Keratinocyte (primary cell): Measurements from ENCODE around the gene MUL1. TPM values are rescaled to one million over a fixed set of nuclear protein-coding genes. Genes with fewer than 3 reads are reported as not detected.

Source experiments
- DNase-seq: peaks from one replicate; pipeline ENCODE4 v3.0.0-alpha.2; 2011; ENCODE audit warnings: low read depth, missing footprints, low spot score
- FAIRE-seq: peaks from 2 replicates; lab custom pipeline; 2011; peaks lifted over from hg19 to GRCh38; lab: Jason Lieb, UNC
- H2AFZ ChIP-seq: 2 replicates; pipeline ENCODE4 v1.6.0; 2012; ENCODE audit warnings: low read length, control low read depth, inconsistent platforms; ENCODE audit not compliant: control insufficient read depth
- H3K27ac ChIP-seq: 2 replicates; pipeline ENCODE4 v1.5.1; 2011; ENCODE audit warnings: low read length; ENCODE audit not compliant: control insufficient read depth, insufficient read depth
- H3K27me3 ChIP-seq: 3 replicates; pipeline ENCODE4 v1.6.0; 2011; ENCODE audit warnings: low read length; ENCODE audit not compliant: control insufficient read depth, insufficient read depth; ENCODE audit errors: extremely low read depth
- H3K36me3 ChIP-seq, 2 experiments: 2 replicates in 1 of 2; 3 replicates in 1 of 2; pipeline ENCODE4 v1.5.1; 2011; ENCODE audit warnings: low read length in 2 of 2, mild to moderate bottlenecking in 1 of 2; ENCODE audit not compliant: control insufficient read depth in 2 of 2, insufficient read depth in 2 of 2; ENCODE audit errors: extremely low read depth in 1 of 2
- H3K4me1 ChIP-seq: 3 replicates; pipeline ENCODE4 v1.5.1; 2011; ENCODE audit warnings: low read length; ENCODE audit not compliant: control insufficient read depth, insufficient read depth; ENCODE audit errors: extremely low read depth
- H3K4me2 ChIP-seq: 3 replicates; pipeline ENCODE4 v1.6.0; 2011; ENCODE audit warnings: low read depth, low read length; ENCODE audit not compliant: control insufficient read depth, insufficient read depth; ENCODE audit errors: extremely low read depth
- H3K4me3 ChIP-seq, 3 experiments: fragments of 200-600 bp in 1 of 3; sonication (generic) in 1 of 3; 2 replicates in 2 of 3; 3 replicates in 1 of 3; pipeline ENCODE4 v1.5.1; 2011 to 2016; ENCODE audit warnings: low read length in 3 of 3, mild to moderate bottlenecking in 3 of 3, control low read depth in 2 of 3, inconsistent platforms in 1 of 3, low read depth in 1 of 3, mixed read lengths in 1 of 3, mixed run types in 1 of 3, moderate library complexity in 1 of 3; ENCODE audit not compliant: control insufficient read depth in 2 of 3, insufficient read depth in 2 of 3; ENCODE audit errors: extremely low read depth in 1 of 3
- H3K79me2 ChIP-seq: 2 replicates; pipeline ENCODE4 v1.6.0; 2012; ENCODE audit warnings: low read length; ENCODE audit not compliant: control insufficient read depth, insufficient read depth
- H3K9ac ChIP-seq: 3 replicates; pipeline ENCODE4 v1.6.0; 2011; ENCODE audit warnings: low read length; ENCODE audit not compliant: control insufficient read depth, insufficient read depth; ENCODE audit errors: extremely low read depth
- H3K9me1 ChIP-seq: 3 replicates; pipeline ENCODE4 v1.6.0; 2011; ENCODE audit warnings: low read length; ENCODE audit not compliant: control insufficient read depth, insufficient read depth; ENCODE audit errors: extremely low read depth
- H3K9me3 ChIP-seq: 2 replicates; pipeline ENCODE4 v1.5.1; 2012; ENCODE audit warnings: low read depth, low read length; ENCODE audit not compliant: control insufficient read depth
- H4K20me1 ChIP-seq: 3 replicates; pipeline ENCODE4 v1.6.0; 2011; ENCODE audit warnings: low read length; ENCODE audit not compliant: control insufficient read depth, insufficient read depth; ENCODE audit errors: extremely low read depth
- EZH2 ChIP-seq: IDR thresholded peaks from one replicate; pipeline ENCODE4 v1.6.1; 2012; ENCODE audit warnings: inconsistent platforms, mild to moderate bottlenecking, low read length, moderate library complexity
- dilution Hi-C: fragments of 300-500 bp; cut with MboI; formaldehyde crosslinking; loops from one replicate; pipeline ENCODE4 v1.7.0; 2020; ENCODE audit warnings: low sequenced_read_pairs; ENCODE audit not compliant: extremely low pct_ligation_motif_present
- polyA plus RNA-seq, 5 experiments: library from polyadenylated mRNA; depleted of rRNA in 3 of 5; stranded (reverse) in 3 of 5; stranded (forward) in 1 of 5; unstranded in 1 of 5; fragments of >200 nt; gene quantifications; 1 replicate in 1 of 5; 2 replicates in 3 of 5; 3 replicates in 1 of 5; pipeline versions ENCODE4 v1.2.1 to v1.2.3, GENCODE V29; 2011 to 2012; ENCODE audit warnings: missing spikeins in 2 of 5, low read depth in 1 of 5, low replicate concordance in 1 of 5
- TF ChIP-seq, protein P1 (sequence below), 3 experiments: IDR thresholded peaks in 1 of 3; conservative IDR thresholded peaks in 1 of 3; optimal IDR thresholded peaks in 1 of 3; 2 replicates in 2 of 3; 3 replicates in 1 of 3; pipeline versions ENCODE3 to v1.5.1; 2011; ENCODE audit warnings: low read length in 3 of 3, mild to moderate bottlenecking in 3 of 3, moderate library complexity in 2 of 3, control low read depth in 1 of 3, inconsistent platforms in 1 of 3; ENCODE audit not compliant: insufficient read depth in 2 of 3; ENCODE audit errors: extremely low read depth in 1 of 3

The MUL1 gene
- polyA plus RNA-seq, 1 donor (not counting 4 experiments of a cell fraction or from before 2014, with no cell fraction given): 28.2 TPM

DNA sequence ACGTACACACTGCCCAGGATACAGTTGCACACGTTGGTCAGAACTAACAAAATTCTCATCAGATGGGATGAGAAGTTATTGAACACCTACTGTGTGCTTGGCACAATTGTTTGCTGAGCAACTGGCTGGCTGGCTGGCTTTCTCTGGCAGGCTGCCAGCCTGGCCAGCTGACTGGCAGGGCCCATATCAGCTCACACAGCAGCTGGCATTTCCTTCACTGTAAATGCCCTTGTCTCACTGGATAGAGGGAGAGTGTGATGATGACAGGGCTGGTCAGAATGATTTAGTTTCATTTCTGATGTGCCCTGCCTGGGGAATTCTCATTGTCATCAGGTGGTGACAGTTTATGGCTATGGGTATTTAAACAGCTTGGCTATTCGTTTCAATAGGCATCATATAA lies 37.8 kb downstream of the MUL1 start:
- H4K20me1 ChIP-seq: no peaks in the 10 kb centered on the region
- no peak for DNase-seq
- H3K36me3 ChIP-seq: no peaks in the 10 kb centered on the region
- no peak overlapping the region for H3K4me2 ChIP-seq
- no peak for FAIRE-seq
- no peaks in the 10 kb centered on the region for H3K79me2 ChIP-seq
- no peak for TF ChIP-seq EZH2
- TF ChIP-seq, protein P1, sequence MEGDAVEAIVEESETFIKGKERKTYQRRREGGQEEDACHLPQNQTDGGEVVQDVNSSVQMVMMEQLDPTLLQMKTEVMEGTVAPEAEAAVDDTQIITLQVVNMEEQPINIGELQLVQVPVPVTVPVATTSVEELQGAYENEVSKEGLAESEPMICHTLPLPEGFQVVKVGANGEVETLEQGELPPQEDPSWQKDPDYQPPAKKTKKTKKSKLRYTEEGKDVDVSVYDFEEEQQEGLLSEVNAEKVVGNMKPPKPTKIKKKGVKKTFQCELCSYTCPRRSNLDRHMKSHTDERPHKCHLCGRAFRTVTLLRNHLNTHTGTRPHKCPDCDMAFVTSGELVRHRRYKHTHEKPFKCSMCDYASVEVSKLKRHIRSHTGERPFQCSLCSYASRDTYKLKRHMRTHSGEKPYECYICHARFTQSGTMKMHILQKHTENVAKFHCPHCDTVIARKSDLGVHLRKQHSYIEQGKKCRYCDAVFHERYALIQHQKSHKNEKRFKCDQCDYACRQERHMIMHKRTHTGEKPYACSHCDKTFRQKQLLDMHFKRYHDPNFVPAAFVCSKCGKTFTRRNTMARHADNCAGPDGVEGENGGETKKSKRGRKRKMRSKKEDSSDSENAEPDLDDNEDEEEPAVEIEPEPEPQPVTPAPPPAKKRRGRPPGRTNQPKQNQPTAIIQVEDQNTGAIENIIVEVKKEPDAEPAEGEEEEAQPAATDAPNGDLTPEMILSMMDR (optimal IDR thresholded peaks at IDR 0.05 in 1 of 3, IDR thresholded peaks at IDR 0.05 in 1 of 3, conservative IDR thresholded peaks at IDR 0.05 in 1 of 3; ENCODE audit: extremely low read depth in 1 of 3, insufficient read depth in 2 of 3, low read length in 3 of 3): no peak
- H3K9me1 ChIP-seq: no peaks in the 10 kb centered on the region
- dilution Hi-C loops: no loop called here
- no peaks in the 10 kb centered on the region for H3K4me1 ChIP-seq
- H3K9ac ChIP-seq: no peak overlapping the region
- no peak overlapping the region for H3K27ac ChIP-seq
- no peak overlapping the region for H3K4me3 ChIP-seq
- H3K9me3 ChIP-seq: no peaks in the 10 kb centered on the region
- H3K27me3 ChIP-seq: peaks cover 26% of the 10 kb centered on the region
- H2AFZ ChIP-seq: no peak overlapping the region

DNA sequence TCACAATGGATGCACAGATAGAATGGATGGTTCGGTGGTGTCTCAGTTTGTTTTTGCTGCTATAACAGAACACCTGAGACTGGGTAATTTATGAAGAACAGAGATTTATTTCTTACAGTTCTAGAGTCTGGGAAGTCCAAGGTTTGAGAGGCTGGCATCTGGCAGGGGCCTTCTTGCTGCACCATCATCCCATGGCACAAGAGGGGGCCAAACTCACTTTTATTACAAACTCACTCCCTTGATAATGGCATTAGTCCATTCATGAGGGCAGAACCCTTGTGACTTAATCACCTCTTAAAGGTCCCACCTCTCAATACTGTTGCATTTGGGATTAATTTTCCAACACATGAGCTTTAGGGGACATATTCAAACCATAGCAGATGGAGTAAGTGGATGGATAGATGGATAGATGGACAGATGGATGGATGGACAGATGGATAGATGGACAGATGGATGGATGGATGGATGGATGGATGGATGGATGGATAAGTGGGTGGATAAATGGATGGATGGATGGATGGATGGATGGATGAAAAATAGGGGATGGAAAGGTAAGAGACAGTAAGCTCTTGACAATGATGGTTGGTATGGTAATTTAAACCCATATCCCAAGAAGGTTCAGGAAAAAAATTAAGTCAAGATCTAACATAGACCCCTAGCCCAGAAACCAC lies 38.4 kb downstream of the MUL1 start:
- Histone ChIP-seq H3K4me1 (no peaks in the 10 kb centered on the region), H3K4me2 (no peak overlapping the region), H3K9ac (no peak overlapping the region), H2AFZ (no peak overlapping the region), H3K27me3 (peaks cover 32% of the 10 kb centered on the region), H3K4me3 (no peak overlapping the region), H3K79me2 (no peaks in the 10 kb centered on the region), H3K27ac (no peak overlapping the region), H3K9me1 (no peaks in the 10 kb centered on the region), H3K36me3 (no peaks in the 10 kb centered on the region), H3K9me3 (no peaks in the 10 kb centered on the region), H4K20me1 (no peaks in the 10 kb centered on the region)
- no peak for FAIRE-seq
- no peak for TF ChIP-seq EZH2
- TF ChIP-seq, protein P1 (optimal IDR thresholded peaks at IDR 0.05 in 1 of 3, IDR thresholded peaks at IDR 0.05 in 1 of 3, conservative IDR thresholded peaks at IDR 0.05 in 1 of 3; ENCODE audit: extremely low read depth in 1 of 3, insufficient read depth in 2 of 3, low read length in 3 of 3): peak in 1 of 3 experiments; percentile 22
- DNase-seq: no peak
- dilution Hi-C loops: no loop called here
